Neural cell (in vitro differentiated cells): Measurements from ENCODE around the gene TMEM176B. TPM values are rescaled to one million over a fixed set of nuclear protein-coding genes. Genes with fewer than 3 reads are reported as not detected.

Experiments
- H2AFZ ChIP-seq: fragments of 200-600, 300-800 bp; sonication (generic), shearing (Covaris generic); 2 replicates; pipeline ENCODE4 v1.6.0; 2014; ENCODE audit warnings: low read depth, mild to moderate bottlenecking, antibody characterized with exemption, low read length, moderate library complexity
- H3F3A ChIP-seq: fragments of 200-600 bp; shearing (Covaris generic); 2 replicates; pipeline ENCODE4 v1.6.1; 2016; ENCODE audit warnings: mild to moderate bottlenecking, moderate library complexity, mixed read lengths, antibody characterized with exemption, low read length; ENCODE audit not compliant: insufficient read depth, poor library complexity, severe bottlenecking
- H3K27ac ChIP-seq: fragments of 200-600, 300-800 bp; sonication (generic), shearing (Covaris generic); 2 replicates; pipeline ENCODE4 v1.5.1; 2014; ENCODE audit warnings: mild to moderate bottlenecking, low read length, moderate library complexity
- H3K27me3 ChIP-seq: fragments of 300-800, 200-600 bp; sonication (generic), shearing (Covaris generic); 2 replicates; pipeline ENCODE4 v1.6.0; 2014; ENCODE audit warnings: mild to moderate bottlenecking, low read depth, low read length, moderate library complexity; ENCODE audit not compliant: insufficient read depth
- H3K36me3 ChIP-seq: fragments of 300-800, 200-600 bp; sonication (generic), shearing (Covaris generic); 2 replicates; pipeline ENCODE4 v1.5.1; 2014; ENCODE audit warnings: mild to moderate bottlenecking, antibody characterized with exemption, low read length, moderate library complexity; ENCODE audit not compliant: insufficient read depth
- H3K4me2 ChIP-seq: fragments of 300-800, 200-600 bp; sonication (generic), shearing (Covaris generic); 2 replicates; pipeline ENCODE4 v1.6.0; 2014; ENCODE audit warnings: mild to moderate bottlenecking, low read length
- H3K4me3 ChIP-seq: fragments of 300-800, 200-600 bp; sonication (generic), shearing (Covaris generic); 2 replicates; pipeline ENCODE4 v1.5.1; 2014; ENCODE audit warnings: mild to moderate bottlenecking, low read length, moderate library complexity
- H3K79me2 ChIP-seq: fragments of 200-600 bp; shearing (Covaris generic); replicated peaks from 2 replicates; pipeline ENCODE4 v1.6.0; 2014; ENCODE audit warnings: mild to moderate bottlenecking, low read length, moderate library complexity; ENCODE audit not compliant: insufficient read depth
- H3K9ac ChIP-seq: fragments of 300-800, 200-600 bp; sonication (generic), shearing (Covaris generic); 2 replicates; pipeline ENCODE4 v1.6.1; 2016; ENCODE audit warnings: mild to moderate bottlenecking, low read length, mixed read lengths
- H3K9me2 ChIP-seq: fragments of 200-600 bp; shearing (Covaris generic); 2 replicates; pipeline ENCODE4 v1.6.1; 2016; ENCODE audit warnings: mild to moderate bottlenecking, low read length, mixed read lengths; ENCODE audit not compliant: insufficient read depth
- H3K9me3 ChIP-seq: fragments of 200-600, 300-800 bp; sonication (generic), shearing (Covaris generic); 2 replicates; pipeline ENCODE4 v1.6.1; 2016; ENCODE audit warnings: mild to moderate bottlenecking, mixed run types, low read length, moderate library complexity, mixed read lengths
- H4K20me1 ChIP-seq: fragments of 200-600 bp; shearing (Covaris generic); 2 replicates; pipeline ENCODE4 v1.6.1; 2016; ENCODE audit warnings: mild to moderate bottlenecking, mixed run types; ENCODE audit not compliant: insufficient read depth
- EP300 ChIP-seq: fragments of 450-650 bp; conservative IDR thresholded peaks from 2 replicates; pipeline ENCODE4 v1.6.1; 2014; ENCODE audit warnings: antibody characterized with exemption, mild to moderate bottlenecking, moderate library complexity; ENCODE audit not compliant: poor library complexity, severe bottlenecking
- EZH2 ChIP-seq: fragments of 200-600, 300-800 bp; shearing (Covaris generic), sonication (generic); IDR thresholded peaks from 2 replicates; pipeline ENCODE4 v1.6.1; 2014; ENCODE audit warnings: antibody characterized with exemption, low read length, borderline replicate concordance, mild to moderate bottlenecking; ENCODE audit not compliant: insufficient read depth, poor library complexity, severe bottlenecking
- MXI1 ChIP-seq: fragments of 450-650 bp; conservative IDR thresholded peaks from 2 replicates; pipeline ENCODE4 v1.6.1; 2014; ENCODE audit warnings: antibody characterized with exemption, mild to moderate bottlenecking; ENCODE audit not compliant: poor library complexity, severe bottlenecking
- POLR2AphosphoS5 ChIP-seq: IDR thresholded peaks from 2 replicates; pipeline ENCODE4 v1.6.1; 2012
- RAD21 ChIP-seq: fragments of 450-650 bp; conservative IDR thresholded peaks from 2 replicates; pipeline ENCODE4 v1.6.1; 2014; ENCODE audit warnings: antibody characterized with exemption, mild to moderate bottlenecking, moderate library complexity
- SMC3 ChIP-seq: fragments of 450-650 bp; conservative IDR thresholded peaks from 2 replicates; pipeline ENCODE4 v1.6.1; 2014; ENCODE audit warnings: antibody characterized with exemption, mild to moderate bottlenecking, moderate library complexity; ENCODE audit not compliant: poor library complexity
- TAF1 ChIP-seq: IDR thresholded peaks from 2 replicates; pipeline ENCODE4 v1.6.1; 2012; ENCODE audit warnings: low read depth
- polyA plus RNA-seq: library from polyadenylated mRNA; depleted of rRNA; stranded (reverse); fragments of >200 nt; gene quantifications from 2 replicates; pipeline ENCODE4 v1.2.3, GENCODE V29; 2014
- TF ChIP-seq, protein P1 (sequence below): fragments of 450-650 bp; IDR thresholded peaks from 2 replicates; pipeline ENCODE4 v1.5.1; 2014; ENCODE audit warnings: antibody characterized with exemption, mild to moderate bottlenecking, moderate library complexity; ENCODE audit not compliant: poor library complexity, severe bottlenecking
- TF ChIP-seq, protein P2 (sequence below): IDR thresholded peaks from 2 replicates; pipeline ENCODE4 v1.6.1; 2012; ENCODE audit warnings: borderline replicate concordance

The TMEM176B gene
- polyA plus RNA-seq, 1 donor from 2014 or later, result 1.9 TPM

DNA sequence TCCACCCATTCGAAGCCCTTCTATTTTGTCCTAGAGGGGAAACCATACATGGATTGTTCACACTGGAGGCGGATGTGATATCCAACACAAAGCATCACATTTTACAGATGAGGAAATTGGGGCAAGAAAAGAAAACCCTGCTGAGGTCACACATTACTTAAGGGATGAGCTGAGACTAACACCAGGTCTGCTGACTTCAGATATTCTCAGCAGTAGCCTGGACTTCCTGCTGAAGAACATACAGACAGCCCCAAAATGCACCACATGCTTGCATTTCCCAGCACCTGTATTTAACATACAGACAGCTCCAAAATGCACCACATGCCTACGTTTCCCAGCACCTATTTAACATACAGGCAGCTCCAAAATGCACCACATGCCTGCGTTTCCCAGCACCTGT lies 51.8 kb downstream of the TMEM176B start:
- Histone ChIP-seq H3K79me2 (no peaks in the 10 kb centered on the region), H3K4me2 (no peak overlapping the region), H2AFZ (no peak overlapping the region), H3K27ac (no peak overlapping the region), H3K9me3 (no peaks in the 10 kb centered on the region), H3F3A (no peaks in the 10 kb centered on the region), H3K36me3 (no peaks in the 10 kb centered on the region), H3K27me3 (no peaks in the 10 kb centered on the region), H3K4me3 (no peak overlapping the region), H4K20me1 (no peaks in the 10 kb centered on the region), H3K9ac (no peak overlapping the region), H3K9me2 (no peaks in the 10 kb centered on the region)
- TF ChIP-seq SMC3, result no peak
- TF ChIP-seq, protein P1, sequence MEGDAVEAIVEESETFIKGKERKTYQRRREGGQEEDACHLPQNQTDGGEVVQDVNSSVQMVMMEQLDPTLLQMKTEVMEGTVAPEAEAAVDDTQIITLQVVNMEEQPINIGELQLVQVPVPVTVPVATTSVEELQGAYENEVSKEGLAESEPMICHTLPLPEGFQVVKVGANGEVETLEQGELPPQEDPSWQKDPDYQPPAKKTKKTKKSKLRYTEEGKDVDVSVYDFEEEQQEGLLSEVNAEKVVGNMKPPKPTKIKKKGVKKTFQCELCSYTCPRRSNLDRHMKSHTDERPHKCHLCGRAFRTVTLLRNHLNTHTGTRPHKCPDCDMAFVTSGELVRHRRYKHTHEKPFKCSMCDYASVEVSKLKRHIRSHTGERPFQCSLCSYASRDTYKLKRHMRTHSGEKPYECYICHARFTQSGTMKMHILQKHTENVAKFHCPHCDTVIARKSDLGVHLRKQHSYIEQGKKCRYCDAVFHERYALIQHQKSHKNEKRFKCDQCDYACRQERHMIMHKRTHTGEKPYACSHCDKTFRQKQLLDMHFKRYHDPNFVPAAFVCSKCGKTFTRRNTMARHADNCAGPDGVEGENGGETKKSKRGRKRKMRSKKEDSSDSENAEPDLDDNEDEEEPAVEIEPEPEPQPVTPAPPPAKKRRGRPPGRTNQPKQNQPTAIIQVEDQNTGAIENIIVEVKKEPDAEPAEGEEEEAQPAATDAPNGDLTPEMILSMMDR, result no peak

DNA sequence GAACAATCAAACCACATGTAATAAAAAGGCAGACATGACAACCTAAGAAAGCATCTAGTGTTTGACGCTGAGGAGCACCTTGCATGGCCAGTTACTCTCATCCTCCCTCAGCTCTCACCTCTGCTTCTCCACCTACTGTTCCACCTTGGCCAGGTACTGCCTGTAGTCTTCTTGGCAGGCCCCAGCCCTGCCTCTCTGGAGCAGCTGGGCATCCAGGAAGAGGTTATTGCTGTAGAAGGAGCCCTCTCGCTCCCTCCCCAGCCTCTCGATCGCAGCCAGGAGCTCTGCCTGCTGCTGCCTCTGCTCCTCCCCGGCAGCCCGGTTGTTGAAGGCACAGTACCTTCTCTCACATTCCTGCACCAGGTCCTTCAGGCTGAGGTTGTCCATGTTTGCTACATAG lies 53.2 kb downstream of the TMEM176B start:
- H3K4me3 ChIP-seq, result no peak overlapping the region
- no peak for TF ChIP-seq TAF1
- TF ChIP-seq, protein P1, result no peak
- no peak for TF ChIP-seq EZH2
- no peak for TF ChIP-seq POLR2AphosphoS5
- no peak for TF ChIP-seq MXI1
- TF ChIP-seq, protein P2, sequence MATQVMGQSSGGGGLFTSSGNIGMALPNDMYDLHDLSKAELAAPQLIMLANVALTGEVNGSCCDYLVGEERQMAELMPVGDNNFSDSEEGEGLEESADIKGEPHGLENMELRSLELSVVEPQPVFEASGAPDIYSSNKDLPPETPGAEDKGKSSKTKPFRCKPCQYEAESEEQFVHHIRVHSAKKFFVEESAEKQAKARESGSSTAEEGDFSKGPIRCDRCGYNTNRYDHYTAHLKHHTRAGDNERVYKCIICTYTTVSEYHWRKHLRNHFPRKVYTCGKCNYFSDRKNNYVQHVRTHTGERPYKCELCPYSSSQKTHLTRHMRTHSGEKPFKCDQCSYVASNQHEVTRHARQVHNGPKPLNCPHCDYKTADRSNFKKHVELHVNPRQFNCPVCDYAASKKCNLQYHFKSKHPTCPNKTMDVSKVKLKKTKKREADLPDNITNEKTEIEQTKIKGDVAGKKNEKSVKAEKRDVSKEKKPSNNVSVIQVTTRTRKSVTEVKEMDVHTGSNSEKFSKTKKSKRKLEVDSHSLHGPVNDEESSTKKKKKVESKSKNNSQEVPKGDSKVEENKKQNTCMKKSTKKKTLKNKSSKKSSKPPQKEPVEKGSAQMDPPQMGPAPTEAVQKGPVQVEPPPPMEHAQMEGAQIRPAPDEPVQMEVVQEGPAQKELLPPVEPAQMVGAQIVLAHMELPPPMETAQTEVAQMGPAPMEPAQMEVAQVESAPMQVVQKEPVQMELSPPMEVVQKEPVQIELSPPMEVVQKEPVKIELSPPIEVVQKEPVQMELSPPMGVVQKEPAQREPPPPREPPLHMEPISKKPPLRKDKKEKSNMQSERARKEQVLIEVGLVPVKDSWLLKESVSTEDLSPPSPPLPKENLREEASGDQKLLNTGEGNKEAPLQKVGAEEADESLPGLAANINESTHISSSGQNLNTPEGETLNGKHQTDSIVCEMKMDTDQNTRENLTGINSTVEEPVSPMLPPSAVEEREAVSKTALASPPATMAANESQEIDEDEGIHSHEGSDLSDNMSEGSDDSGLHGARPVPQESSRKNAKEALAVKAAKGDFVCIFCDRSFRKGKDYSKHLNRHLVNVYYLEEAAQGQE, result no peak
- no peak for TF ChIP-seq RAD21
- no peak for TF ChIP-seq SMC3
- no peak for TF ChIP-seq EP300
- H3K27me3 ChIP-seq, result no peaks in the 10 kb centered on the region
- no peaks in the 10 kb centered on the region for H3K36me3 ChIP-seq
- no peaks in the 10 kb centered on the region for H3K9me3 ChIP-seq
- H2AFZ ChIP-seq, result no peak overlapping the region
- H4K20me1 ChIP-seq, result no peaks in the 10 kb centered on the region
- no peak overlapping the region for H3K9ac ChIP-seq
- no peaks in the 10 kb centered on the region for H3K9me2 ChIP-seq
- H3K27ac ChIP-seq, result no peak overlapping the region
- H3K4me2 ChIP-seq, result no peak overlapping the region
- H3F3A ChIP-seq, result no peaks in the 10 kb centered on the region
- no peaks in the 10 kb centered on the region for H3K79me2 ChIP-seq
